HepG2 (cell line): ENCODE data around the gene CDC6. TPM values are rescaled to one million over a fixed set of nuclear protein-coding genes. Genes with fewer than 3 reads are reported as not detected.

Experiments
- ATRX ChIP-seq: sonication (generic); formaldehyde crosslinking; IDR thresholded peaks from 2 replicates; pipeline ENCODE4 v1.4.0; 2020; ENCODE audit warnings: missing genetic modification reagents, borderline replicate concordance
- IKZF4 ChIP-seq: sonication (generic); formaldehyde crosslinking; IDR thresholded peaks from 2 replicates; pipeline ENCODE4 v1.5.1; 2020; ENCODE audit warnings: borderline replicate concordance, mild to moderate bottlenecking, low read depth, missing genetic modification reagents; ENCODE audit errors: not compliant biosample characterization
- IRF1 ChIP-seq: sonication (generic); formaldehyde crosslinking; IDR thresholded peaks from 2 replicates; pipeline ENCODE4 v1.4.0; 2020; ENCODE audit warnings: low read depth, mild to moderate bottlenecking, missing genetic modification reagents
- KAT8 ChIP-seq: IDR thresholded peaks from 2 replicates; pipeline ENCODE4 v1.6.1; 2016; ENCODE audit warnings: missing genetic modification reagents, missing compliant biosample characterization
- KLF9 ChIP-seq: IDR thresholded peaks from 2 replicates; pipeline ENCODE4 v1.6.1; 2016; ENCODE audit warnings: low read depth
- LRRFIP1 ChIP-seq: sonication (generic); formaldehyde crosslinking; conservative IDR thresholded peaks from 2 replicates; pipeline ENCODE4 v1.4.0; 2020; ENCODE audit warnings: missing genetic modification reagents
- NR2F6 ChIP-seq, 2 experiments: IDR thresholded peaks; 2 replicates each; pipeline ENCODE4 v1.6.1; 2016; ENCODE audit warnings: antibody characterized with exemption in 1 of 2, mild to moderate bottlenecking in 1 of 2
- POGZ ChIP-seq: sonication (generic); formaldehyde crosslinking; IDR thresholded peaks from 2 replicates; pipeline ENCODE4 v1.4.0; 2020; ENCODE audit warnings: mild to moderate bottlenecking, missing genetic modification reagents
- TBX3 ChIP-seq: fragments of 450-650 bp; IDR thresholded peaks from 2 replicates; pipeline ENCODE4 v1.6.1; 2017; ENCODE audit warnings: antibody characterized with exemption, mild to moderate bottlenecking, inconsistent platforms, borderline replicate concordance
- TGIF2 ChIP-seq: IDR thresholded peaks from 2 replicates; pipeline ENCODE4 v1.6.1; 2016; ENCODE audit warnings: control low read depth, missing compliant biosample characterization
- TMF1 ChIP-seq: sonication (generic); formaldehyde crosslinking; IDR thresholded peaks from 2 replicates; pipeline ENCODE4 v1.8.1; 2022; ENCODE audit warnings: low read depth, missing genetic modification reagents
- ZBTB33 ChIP-seq: sonication (generic); formaldehyde crosslinking; IDR thresholded peaks from 2 replicates; pipeline ENCODE4 v1.4.0; 2020; ENCODE audit warnings: missing genetic modification reagents
- ZMYM4 ChIP-seq: sonication (generic); formaldehyde crosslinking; IDR thresholded peaks from 2 replicates; pipeline ENCODE4 v1.8.1; 2023; ENCODE audit warnings: mild to moderate bottlenecking, missing genetic modification reagents
- ZNF20 ChIP-seq: sonication (generic); formaldehyde crosslinking; IDR thresholded peaks from 2 replicates; pipeline ENCODE4 v1.4.0; 2020; ENCODE audit warnings: mild to moderate bottlenecking, moderate library complexity, missing genetic modification reagents
- ZNF276 ChIP-seq: sonication (generic); formaldehyde crosslinking; IDR thresholded peaks from 2 replicates; pipeline ENCODE4 v1.4.0; 2020; ENCODE audit warnings: mild to moderate bottlenecking, low read depth, missing genetic modification reagents
- ZNF468 ChIP-seq: sonication (generic); formaldehyde crosslinking; IDR thresholded peaks from 2 replicates; pipeline ENCODE4 v1.8.0; 2022; ENCODE audit warnings: mild to moderate bottlenecking, moderate library complexity, missing genetic modification reagents
- ZNF616 ChIP-seq: sonication (generic); formaldehyde crosslinking; IDR thresholded peaks from 2 replicates; pipeline ENCODE4 v1.5.0; 2020; ENCODE audit warnings: low read depth, mild to moderate bottlenecking, missing genetic modification reagents
- ZNF766 ChIP-seq: sonication (generic); formaldehyde crosslinking; IDR thresholded peaks from 2 replicates; pipeline ENCODE4 v1.5.0; 2020; ENCODE audit warnings: missing genetic modification reagents, borderline replicate concordance
- ZNF781 ChIP-seq: sonication (generic); formaldehyde crosslinking; IDR thresholded peaks from 2 replicates; pipeline ENCODE4 v1.5.1; 2020; ENCODE audit warnings: borderline replicate concordance, mild to moderate bottlenecking, missing genetic modification reagents; ENCODE audit errors: not compliant biosample characterization
- ZNF784 ChIP-seq: sonication (generic); formaldehyde crosslinking; IDR thresholded peaks from 2 replicates; pipeline ENCODE4 v1.5.1; 2020; ENCODE audit warnings: missing genetic modification reagents, mild to moderate bottlenecking, borderline replicate concordance
- ZSCAN29 ChIP-seq: sonication (generic); formaldehyde crosslinking; conservative IDR thresholded peaks from 2 replicates; pipeline ENCODE4 v1.4.0; 2020; ENCODE audit warnings: mild to moderate bottlenecking, missing genetic modification reagents
- ZSCAN31 ChIP-seq: sonication (generic); formaldehyde crosslinking; IDR thresholded peaks from 2 replicates; pipeline ENCODE4 v1.5.0; 2020; ENCODE audit warnings: low read depth, mild to moderate bottlenecking, missing genetic modification reagents
- polyA plus RNA-seq, 8 experiments: library from polyadenylated mRNA; depleted of rRNA in 3 of 8; stranded (reverse) in 7 of 8; unstranded in 1 of 8; fragments of >200 nt; fragmentation: Illumina TruSeq in 4 of 8; extraction: Trizol in 4 of 8; gene quantifications; 2 replicates each; pipeline versions ENCODE4 v1.2.1 to v1.2.3, GENCODE V29; 2011 to 2016; ENCODE audit warnings: low read depth in 4 of 8, missing spikeins in 1 of 8, mixed read lengths in 1 of 8; ENCODE audit not compliant: insufficient read depth in 1 of 8
- total RNA-seq, 5 experiments: library from RNA; depleted of rRNA; stranded (reverse); fragments of >200 nt; fragmentation: Illumina TruSeq; extraction: Trizol; gene quantifications; 2 replicates each; pipeline ENCODE4 v1.2.3, GENCODE V29; 2016; ENCODE audit warnings: low read depth in 1 of 5

Gene CDC6
- total and polyA plus RNA-seq, 2 of the 13 experiments (the other 11 are each of a cell fraction or from before 2014, with no cell fraction given), result 17.4 to 114 TPM

- TF ChIP-seq ZNF276 (CRISPR knock-in tag) (no peak), TBX3 (0 out of 2 replicates have a peak, but pooled peaks have one; percentile 13), TGIF2 (CRISPR knock-in tag) (peak; percentile 98), NR2F6 (IDR thresholded peaks at IDR 0.05) (peak; percentile 75), NR2F6 (CRISPR knock-in tag; IDR thresholded peaks at IDR 0.05) (peak; percentile 90), ZNF766 (CRISPR knock-in tag) (peak; percentile 22; the same call in 1 of the 2 replicates), ATRX (CRISPR knock-in tag) (no peak), ZNF20 (CRISPR knock-in tag) (no peak), ZNF468 (CRISPR knock-in tag) (no peak), ZBTB33 (CRISPR knock-in tag) (peak; percentile 86), ZNF781 (no peak), ZNF616 (CRISPR knock-in tag) (no peak), ZMYM4 (CRISPR knock-in tag) (peak; percentile 89), IRF1 (CRISPR knock-in tag) (no peak), KLF9 (CRISPR knock-in tag) (peak; percentile 53; the same call in 1 of the 2 replicates), TMF1 (peak; percentile 63; the same call in 1 of the 2 replicates), ZNF784 (CRISPR knock-in tag) (peak; percentile 39; the same call in 1 of the 2 replicates), KAT8 (CRISPR knock-in tag) (peak; percentile 88), IKZF4 (CRISPR knock-in tag) (peak; percentile 20), ZSCAN31 (CRISPR knock-in tag) (peak; percentile 35; the same call in 1 of the 2 replicates), POGZ (CRISPR knock-in tag) (peak; percentile 61), LRRFIP1 (no peak), ZSCAN29 (CRISPR knock-in tag) (0 out of 2 replicates have a peak, but pooled peaks have one; percentile 61)
These were observed 65.2 kb downstream of the CDC6 start (continued) for GRCh38 chr17:40352779-40353394.
